ENCODE data around the gene PRDX5.
"Not testable (repeated sequence)": the region's sequence is repeated elsewhere in the genome, so short reads cannot be mapped to it uniquely, and the experiment has no call there.

The PRDX5 gene

GRCh38 chr11:64306563-64306875, 11.4 kb upstream of the PRDX5 start:
- DNase-seq: no peak

- DNase-seq: no peak
Observed at GRCh38 chr11:64306876-64307622, 10.9 kb upstream of the PRDX5 start.

DNA sequence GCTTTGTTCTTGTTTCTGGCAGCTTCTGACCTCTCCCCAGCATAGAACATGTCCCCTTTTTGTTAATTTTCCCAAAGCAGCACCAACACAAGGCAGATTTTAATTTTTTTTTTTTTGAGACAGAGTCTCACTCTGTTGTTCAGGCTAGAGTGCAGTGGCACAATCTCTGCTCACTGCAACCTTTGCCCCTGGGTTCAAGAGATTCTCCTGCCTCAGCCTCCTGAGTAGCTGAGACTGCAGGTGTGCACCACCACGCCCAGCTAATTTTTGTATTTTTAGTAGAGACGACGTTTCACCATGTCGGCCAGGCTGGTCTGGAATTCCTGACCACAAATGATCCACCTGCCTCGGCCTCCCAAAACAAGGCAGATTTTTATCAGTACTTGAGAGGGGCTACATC, 10.1 kb upstream of the PRDX5 start:
- DNase-seq: not testable (repeated sequence)

DNA sequence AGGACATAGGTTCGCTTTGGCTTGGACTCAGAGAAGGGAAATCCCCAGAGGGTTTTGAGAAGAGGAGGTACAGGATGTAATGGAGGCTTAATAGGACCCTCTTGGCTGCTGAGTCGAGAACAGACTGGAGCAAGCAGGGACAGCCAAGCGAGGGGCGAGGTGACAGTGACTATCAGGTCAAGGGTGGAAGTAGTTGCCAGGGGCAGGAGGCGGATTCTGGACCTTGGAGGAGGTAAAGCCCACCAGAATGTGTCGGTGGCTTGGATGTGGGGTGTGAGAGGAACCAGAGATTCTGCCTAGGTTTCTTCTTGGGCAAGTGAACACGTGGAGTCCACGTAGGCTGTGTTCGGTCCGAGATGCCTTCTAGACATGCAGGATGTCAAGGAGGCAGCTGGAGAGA, 5.0 kb upstream of the PRDX5 start:
- DNase-seq: no peak

- DNase-seq: no peak
Observed at GRCh38 chr11:64313491-64314145, 4.3 kb upstream of the PRDX5 start.

GRCh38 chr11:64314146-64314804, 3.6 kb upstream of the PRDX5 start:
- DNase-seq: no peak

GRCh38 chr11:64314805-64315561, 2.9 kb upstream of the PRDX5 start:
- DNase-seq: no peak

GRCh38 chr11:64315667-64316526, 2.0 kb upstream of the PRDX5 start:
- DNase-seq: not testable (repeated sequence)

DNA sequence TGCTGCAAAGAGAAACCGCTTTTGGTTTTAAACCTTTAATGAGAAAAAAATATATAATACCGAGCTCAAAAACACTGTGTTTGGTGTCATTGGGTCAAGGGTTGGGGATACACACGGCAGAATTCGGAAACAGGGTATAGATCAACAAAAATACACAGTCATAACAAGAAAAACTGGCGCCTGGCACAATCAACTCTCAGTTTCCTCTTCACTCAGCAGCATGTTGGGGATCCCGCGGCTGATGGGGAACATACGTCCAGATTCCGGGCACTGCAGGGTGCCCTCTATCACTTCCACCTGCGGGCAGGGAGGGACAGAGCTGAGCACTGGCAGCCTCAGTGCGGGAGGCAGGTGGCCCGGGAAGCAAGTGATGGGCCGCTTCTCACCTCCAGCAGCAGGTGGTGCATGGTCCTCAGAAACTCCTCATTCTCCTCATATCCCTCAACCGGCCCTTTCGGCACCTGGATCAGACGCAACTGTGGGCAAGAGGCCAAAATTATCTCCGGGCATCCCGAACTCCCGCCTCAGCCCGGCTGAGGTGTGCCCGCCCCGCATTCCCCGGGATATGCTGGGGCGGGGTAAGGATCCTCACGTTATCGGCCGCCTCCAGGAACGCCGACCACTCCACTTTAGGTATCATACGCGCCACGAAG, 1.1 kb upstream of the PRDX5 start:
- DNase-seq: peak; percentile 12

DNA sequence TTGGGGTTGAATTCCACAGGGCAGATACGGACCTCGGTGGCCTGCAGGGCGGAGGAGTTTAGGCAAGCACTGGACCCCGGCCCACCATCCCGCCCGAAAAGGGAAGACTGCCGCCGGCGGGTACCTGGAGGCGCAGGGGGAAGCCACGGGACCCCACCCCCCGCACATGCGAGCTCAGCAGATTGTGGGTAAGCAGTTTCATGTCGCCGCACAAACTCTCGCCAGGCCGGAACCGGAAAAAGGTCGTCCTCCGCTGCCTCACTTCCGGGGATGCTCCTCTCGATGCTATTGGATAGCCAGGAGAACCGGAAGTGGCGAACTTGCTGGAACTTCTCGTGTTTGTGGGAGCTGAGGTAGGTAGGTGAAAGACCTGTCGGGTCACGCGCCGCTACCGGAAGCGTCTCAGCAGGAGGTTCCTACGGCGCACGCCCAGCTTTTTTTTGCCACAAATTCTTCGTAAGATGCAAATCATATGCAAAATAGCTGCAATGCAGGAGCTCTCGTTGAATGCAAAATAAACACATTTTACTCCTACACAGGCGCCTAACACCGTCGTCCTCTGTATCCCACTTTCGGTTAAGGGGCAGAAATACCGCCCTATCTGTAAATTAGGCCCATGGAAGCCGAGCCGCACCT, 478 bp upstream of the PRDX5 start, which contains the start of gene TRMT112:
TRMT112 (minus strand) TSS at position 235 of the 636 bp plus-strand sequence; CDS start at position 202, 33 bp downstream.
- DNase-seq: peak; percentile 96

- DNase-seq: no peak
Observed at GRCh38 chr11:64318766-64319761, 1.1 kb downstream of the PRDX5 start.

- no peak for DNase-seq
Observed at GRCh38 chr11:64320556-64320955, 2.6 kb downstream of the PRDX5 start.

DNA sequence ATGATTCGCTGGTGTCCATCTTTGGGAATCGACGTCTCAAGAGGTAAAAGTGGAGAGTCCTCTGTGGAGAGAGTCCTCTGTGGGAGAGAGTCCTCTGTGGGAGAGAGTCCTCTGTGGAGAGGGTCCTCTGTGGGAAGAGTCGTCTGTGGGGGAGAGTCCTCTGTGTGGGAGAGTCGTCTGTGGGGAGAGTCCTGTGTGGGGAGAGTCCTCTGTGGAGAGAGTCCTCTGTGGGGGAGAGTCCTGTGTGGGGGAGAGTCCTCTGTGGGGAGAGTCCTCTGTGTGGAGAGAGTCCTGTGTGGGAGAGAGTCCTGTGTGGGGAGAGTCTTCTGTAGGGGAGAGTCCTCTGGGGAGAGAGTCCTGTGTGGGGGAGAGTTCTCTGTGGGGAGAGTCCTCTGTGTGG, 3.1 kb downstream of the PRDX5 start:
- DNase-seq: no peak

DNA sequence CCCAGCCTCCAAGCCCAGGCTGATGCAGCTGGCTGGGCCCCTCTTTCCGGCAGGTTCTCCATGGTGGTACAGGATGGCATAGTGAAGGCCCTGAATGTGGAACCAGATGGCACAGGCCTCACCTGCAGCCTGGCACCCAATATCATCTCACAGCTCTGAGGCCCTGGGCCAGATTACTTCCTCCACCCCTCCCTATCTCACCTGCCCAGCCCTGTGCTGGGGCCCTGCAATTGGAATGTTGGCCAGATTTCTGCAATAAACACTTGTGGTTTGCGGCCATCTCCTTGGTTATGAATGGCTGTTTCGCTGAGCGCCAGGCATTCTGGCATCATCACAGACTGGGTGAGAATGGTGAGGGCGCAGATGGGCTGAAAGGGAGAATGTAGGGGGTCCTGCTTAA, 3.6 kb downstream of the PRDX5 start:
- DNase-seq: no peak

GRCh38 chr11:64322925-64323260, 5.0 kb downstream of the PRDX5 start:
- no peak for DNase-seq

DNA sequence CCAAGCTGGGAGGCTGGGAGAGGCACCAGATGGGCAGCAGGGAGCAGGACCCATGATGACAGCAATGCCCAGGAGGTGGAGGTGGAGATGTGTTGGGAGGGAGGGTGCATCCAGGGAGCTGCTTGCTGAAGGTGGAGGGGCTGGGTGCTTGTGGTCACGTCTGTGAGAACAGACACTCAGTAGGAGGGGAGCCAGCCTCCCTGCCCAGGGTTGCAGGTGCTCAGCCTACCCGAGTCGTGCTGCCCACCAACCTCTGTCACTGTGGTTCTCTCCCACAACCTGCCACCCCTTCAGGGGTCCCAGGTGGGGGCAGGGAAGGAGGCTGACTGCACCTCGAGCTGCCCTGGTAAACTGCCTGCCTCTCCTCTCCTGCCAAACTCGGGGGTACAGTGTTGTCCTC, 5.5 kb downstream of the PRDX5 start:
- no peak for DNase-seq

- not testable (repeated sequence) for DNase-seq
Observed at GRCh38 chr11:64323984-64324383, 6.1 kb downstream of the PRDX5 start.

DNA sequence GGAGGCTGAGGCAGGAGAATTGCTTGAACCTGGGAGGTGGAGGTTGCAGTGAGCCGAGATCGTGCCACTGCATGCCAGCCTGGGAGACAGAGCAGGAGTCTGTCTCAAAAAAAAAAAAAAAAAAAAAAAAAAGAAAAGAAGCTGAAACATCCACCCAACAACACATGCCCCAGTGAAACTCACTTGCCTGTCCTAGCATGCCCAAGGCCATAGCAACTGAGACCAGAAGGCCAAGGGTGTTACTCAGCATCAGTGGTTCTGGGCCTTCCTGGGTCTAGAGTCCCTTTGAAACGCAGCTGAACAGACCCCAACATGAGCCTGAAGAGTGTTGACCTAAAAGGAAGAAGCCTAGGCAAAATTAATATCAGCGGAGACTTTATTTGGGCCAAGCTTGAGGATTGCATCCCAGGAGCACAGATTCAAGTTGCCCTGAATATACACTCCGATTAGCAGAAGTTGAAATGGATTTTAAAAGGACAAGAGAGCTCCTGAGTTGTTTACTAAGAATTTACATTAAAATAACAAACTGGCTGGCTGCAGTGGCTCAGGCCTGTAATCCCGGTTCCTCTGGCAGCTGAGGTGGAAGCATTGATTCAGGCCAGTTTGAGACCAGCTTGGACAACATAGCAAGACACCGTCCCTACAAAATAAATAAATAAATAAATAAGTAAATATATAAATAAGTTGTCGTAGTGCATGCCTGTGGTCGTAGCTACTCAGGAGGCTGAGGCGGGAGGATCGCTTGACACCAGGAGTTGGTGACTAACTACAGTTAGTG, 7.0 kb downstream of the PRDX5 start:
- no peak for DNase-seq

- DNase-seq: no peak
Observed at GRCh38 chr11:64327375-64327774, 9.5 kb downstream of the PRDX5 start.
